NCI-H2081 treated with DMSO at 0.1 percent for 48 hours (cell line): ENCODE results near the gene CDSN.
"Not testable (repeated sequence)": the region's sequence is repeated elsewhere in the genome, so short reads cannot be mapped to it uniquely, and the experiment has no call there.

Source experiments
- DNase-seq: peaks from one replicate; lab custom pipeline; 2025; lab: John Stamatoyannopoulos, UW

CDSN gene, protein sequence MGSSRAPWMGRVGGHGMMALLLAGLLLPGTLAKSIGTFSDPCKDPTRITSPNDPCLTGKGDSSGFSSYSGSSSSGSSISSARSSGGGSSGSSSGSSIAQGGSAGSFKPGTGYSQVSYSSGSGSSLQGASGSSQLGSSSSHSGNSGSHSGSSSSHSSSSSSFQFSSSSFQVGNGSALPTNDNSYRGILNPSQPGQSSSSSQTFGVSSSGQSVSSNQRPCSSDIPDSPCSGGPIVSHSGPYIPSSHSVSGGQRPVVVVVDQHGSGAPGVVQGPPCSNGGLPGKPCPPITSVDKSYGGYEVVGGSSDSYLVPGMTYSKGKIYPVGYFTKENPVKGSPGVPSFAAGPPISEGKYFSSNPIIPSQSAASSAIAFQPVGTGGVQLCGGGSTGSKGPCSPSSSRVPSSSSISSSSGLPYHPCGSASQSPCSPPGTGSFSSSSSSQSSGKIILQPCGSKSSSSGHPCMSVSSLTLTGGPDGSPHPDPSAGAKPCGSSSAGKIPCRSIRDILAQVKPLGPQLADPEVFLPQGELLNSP

DNA sequence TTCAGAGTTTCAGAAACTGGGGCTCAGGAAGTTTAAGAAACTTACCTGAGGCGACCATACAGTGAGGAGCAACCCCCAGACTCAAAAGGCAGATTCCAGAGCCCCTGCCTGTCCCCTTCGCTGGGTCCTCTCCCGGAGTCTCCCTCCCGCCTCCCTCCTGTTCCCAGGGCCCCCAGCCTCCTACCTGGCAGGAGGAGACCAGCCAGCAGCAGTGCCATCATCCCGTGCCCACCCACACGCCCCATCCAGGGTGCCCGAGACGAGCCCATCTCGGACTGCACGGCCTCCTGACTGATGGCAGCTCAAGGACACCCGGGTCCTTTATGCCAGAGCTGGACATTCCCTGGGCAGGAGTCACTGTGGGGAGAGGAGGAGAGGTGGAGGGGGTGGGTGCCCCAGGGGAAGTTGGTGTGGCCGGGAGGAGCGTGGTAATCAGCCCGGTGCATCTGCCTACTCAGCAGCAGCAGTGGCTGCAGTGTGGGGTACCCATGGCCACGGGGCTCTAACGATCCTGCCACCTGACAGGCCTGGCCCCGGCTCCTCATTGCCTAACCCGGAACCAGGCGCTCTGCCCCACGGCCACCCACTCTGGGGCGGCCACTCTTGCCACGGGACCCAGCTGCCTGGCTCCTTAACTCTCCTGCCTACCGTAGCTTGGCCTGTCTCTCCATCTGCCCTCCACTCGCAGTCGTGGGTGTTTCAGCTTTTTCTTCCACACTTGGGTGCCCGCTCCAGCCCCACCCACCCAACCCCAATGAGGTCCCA is at the start of gene CDSN:
Gene CDSN (minus strand): TSS at position 296 of the 765 bp plus-strand sequence. CDS start 27 bp downstream, at position 269.
- DNase-seq: no peak

DNA sequence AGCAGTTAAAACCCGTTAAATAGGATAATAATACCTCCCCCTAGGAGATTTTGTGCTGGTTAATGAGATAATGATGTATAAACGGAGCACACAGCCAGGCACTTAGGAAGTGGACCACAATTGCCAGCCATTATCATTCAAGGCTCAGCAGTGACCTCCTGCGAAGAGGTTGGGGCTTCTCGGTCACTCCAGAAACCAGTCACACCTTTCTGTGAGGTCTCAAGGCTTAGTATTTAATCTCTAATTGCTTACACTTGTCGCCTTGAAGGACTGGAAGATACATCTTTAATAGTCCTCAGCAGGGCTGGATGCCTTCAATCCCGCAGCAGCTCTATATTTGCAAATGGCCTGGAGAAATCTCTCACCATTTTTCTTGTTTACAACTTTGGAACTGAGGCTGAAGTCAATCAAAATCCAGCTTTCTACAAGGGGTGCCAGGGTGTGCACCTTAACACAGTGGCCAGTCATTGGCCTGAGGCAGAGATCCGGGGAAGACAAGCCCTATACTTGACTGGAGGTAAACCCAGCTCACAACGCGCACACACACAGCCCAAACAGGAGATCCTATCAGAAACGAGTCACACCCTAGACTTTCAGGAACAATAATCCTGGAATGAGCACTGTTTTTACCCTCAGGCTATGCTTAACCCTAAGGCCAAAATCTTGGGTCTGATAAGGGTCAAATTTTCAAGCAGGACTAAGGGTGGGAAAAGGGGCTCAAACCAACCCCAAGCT is 49.0 kb upstream of the CDSN start:
- no peak for DNase-seq

DNA sequence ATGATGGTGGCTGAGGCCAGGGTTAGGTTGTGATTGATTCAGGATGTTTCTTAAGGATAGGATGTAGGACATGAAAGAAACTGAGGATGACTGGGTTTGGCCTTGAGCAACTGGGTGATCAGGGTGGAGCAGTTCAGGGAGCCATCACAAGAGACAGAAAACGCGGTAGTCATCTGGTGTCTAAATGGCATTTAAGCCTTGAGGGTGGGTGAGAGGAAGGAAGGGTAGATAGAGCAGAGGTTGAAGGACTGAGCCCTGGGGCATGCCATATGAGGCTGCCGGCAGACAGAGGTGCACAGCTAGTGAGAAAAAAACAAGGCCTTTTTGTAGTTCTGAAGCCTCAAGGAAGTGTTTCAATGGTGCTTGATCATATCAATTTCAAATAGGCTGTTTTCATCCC is 48.4 kb upstream of the CDSN start:
- no peak for DNase-seq

DNA sequence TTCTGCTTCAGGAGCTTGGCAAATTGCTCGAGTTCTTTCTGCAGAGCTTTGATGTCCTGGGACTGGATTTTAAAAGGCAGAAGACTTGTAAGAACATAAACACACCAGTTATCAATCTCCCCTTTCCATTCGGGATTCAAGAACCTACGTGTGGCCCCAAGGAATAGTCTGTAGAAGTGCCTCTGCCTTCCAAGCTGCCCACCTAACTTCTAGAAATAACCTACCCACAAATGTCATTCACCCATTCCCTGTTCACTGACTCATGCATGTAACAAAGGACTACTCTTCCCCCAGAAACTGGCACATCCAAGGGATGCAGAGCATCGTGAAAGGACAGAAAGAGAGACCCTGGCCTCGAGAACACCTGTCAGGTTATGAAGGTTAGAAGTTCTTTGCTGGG is 45.7 kb upstream of the CDSN start:
- no peak for DNase-seq

DNA sequence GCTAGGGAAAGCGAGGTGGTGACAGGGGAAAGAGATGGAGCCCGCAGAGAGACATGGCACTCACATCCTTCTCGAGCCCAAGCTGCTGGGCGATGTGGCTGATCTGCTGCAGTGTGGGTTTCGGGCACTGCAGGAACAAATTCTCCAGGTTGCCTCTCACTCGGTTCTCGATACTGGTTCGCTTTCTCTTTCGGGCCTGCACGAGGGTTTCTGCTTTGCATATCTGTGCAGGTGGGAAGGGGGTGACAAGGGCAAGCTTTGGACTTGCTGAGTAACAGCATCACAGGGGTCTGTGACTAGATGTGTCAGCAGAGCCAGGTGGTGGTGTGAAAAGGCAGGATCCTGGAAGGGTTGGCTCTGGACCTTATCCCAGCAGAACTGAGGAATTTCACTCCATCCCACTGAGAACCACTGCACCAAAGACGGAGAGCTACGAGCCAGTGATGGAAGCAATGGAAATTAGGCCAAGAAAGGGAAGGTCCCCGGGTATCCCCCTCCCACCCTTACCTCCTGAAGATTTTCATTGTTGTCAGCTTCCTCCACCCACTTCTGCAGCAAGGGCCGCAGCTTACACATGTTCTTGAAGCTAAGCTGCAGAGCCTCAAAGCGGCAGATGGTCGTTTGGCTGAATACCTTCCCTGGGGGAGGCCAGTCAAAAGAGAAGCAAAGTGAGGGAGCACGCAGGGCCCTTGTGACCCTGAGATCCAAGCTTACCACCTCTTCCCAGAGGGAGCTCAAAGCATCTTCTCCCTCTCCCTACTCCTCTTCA is 45.0 kb upstream of the CDSN start:
- DNase-seq: not testable (repeated sequence)

DNA sequence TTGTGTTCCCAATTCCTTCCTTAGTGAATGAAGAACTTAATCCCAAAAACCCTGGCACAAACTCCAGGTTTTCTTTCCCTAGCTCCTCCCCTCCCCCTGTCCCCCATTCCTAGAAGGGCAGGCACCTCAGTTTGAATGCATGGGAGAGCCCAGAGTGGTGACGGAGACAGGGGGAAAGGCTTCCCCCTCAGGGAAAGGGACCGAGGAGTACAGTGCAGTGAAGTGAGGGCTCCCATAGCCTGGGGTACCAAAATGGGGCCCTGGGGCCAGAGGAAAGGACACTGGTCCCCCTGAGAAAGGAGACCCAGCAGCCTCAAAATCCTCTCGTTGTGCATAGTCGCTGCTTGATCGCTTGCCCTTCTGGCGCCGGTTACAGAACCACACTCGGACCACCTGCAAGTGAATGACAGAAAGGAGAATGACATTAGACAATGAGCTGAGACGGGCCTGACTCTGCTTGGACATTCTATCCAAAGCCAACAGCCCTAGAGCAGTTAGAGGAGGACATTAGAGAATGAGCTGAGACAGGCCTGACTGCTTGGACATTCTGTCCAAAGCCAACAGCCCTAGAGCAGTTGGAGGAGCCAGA is 44.3 kb upstream of the CDSN start:
- not testable (repeated sequence) for DNase-seq

DNA sequence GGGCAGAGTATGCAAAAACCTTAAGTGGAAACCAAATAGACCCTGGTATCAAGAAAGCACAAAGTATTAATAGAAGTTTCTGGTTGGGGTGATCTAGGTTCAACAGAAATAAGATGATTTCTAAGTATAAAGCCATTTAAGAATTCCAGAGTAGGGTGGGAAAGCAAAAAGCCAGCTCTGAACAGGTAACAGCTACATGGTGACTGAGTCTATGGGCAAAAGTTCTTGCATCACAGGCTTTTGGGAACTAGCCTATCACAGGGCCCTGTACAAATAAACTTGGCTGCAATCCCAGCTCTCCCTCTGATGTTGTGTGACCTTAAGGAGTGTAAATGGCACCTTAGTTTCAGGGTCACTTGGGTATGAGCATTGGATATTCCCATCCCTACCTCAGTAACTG is 43.7 kb upstream of the CDSN start:
- no peak for DNase-seq

DNA sequence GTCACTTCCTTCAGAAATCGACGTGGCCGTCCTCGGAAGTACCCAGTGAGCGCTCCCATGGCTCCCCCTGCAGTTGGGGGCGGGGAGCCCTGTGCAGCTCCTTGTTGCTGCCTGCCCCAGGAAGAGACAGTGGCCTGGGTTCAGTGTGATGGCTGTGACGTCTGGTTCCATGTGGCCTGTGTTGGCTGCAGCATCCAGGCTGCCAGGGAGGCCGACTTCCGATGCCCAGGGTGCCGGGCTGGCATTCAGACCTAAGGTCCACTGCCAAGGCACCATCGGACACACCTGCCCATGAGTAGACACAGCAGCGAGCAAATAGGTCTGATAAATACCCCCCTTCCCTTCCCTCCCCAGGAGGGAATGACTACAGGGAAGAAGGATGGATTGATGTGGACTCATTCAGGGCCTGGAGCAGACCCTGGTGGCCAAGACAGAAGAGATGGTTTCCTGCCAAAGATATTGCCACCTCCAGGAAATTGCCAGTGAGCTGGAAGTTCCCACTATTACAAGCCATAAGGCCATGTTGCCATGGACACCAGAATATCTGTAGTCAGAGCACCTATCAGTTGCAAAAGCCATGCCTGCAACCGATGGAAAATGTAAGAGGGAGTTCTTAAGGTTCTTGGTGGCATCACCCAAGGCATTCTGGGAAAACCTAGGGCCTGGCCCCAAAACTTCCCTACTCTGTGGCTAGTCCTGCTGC is 42.4 kb upstream of the CDSN start:
- DNase-seq: no peak

DNA sequence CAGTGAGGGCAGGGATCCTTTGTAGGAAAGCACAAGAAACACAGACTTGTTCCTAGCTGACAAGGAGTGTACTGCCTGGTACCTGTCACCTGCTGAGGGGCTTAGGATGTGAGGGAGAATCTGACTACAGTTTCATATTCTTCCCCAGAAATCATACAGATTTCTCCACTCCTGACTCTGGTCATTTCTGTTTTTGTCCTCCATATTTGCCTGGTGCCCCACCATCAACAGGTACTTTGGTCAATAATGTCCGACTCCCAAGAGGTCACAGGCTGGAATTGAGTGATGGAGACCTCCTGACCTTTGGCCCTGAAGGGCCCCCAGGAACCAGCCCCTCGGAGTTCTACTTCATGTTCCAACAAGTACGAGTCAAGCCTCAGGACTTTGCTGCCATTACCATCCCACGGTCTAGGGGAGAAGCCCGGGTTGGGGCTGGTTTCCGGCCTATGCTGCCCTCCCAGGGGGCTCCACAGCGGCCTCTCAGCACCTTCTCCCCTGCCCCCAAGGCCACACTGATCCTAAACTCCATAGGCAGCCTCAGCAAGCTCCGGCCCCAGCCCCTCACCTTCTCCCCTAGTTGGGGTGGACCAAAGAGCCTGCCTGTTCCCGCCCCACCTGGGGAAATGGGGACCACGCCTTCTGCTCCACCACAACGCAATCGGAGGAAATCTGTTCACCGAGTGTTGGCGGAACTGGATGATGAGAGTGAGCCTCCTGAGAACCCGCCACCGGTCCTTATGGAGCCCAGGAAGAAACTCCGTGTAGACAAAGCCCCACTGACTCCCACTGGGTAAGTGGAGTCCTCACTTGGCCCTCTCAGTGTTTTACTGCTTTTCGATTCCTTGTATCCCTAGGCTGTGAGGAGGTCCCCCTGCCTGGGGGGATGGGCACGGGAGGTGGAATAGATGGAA is 41.2 kb upstream of the CDSN start:
- no peak for DNase-seq

DNA sequence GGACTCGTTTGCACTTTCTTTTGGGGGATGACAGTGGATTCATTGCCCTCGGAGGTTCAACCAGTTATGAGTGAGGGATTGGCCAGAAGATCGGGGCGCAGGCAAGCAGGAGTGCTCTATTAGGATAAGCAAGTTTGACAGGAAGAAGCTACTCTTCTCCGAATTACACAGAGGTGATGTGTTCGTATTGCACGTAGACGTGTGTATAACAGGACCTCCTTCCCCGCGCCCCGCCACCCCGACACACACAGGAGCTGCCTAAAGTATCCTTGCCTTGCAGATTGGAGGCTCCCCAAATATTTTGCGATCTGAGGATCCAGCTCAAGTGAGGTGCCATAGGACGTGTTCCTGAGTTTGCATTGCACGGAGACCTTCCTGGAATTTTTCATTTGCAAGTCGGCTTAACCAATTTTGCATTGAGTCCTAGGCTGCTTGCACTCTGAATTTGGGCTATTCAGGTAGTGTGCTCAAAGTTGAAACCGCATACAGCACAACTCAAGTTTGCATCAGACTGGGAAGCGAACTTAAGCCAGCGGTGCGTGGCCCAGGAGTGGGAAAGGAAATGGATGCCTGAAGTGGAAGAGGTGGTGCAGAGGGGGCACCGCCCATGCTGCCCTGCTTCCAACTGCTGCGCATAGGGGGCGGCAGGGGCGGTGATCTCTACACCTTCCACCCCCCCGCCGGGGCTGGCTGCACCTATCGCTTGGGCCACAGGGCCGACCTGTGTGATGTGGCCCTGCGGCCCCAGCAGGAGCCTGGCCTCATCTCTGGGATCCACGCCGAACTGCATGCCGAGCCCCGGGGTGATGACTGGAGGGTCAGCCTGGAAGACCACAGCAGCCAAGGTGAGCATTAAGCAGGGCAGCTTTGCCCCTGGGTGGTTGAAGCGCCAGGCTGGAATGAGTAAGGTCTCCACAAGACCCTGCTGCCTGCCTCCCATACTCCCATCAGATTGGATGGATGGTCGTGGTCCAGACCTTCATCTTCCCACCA is 38.9 kb upstream of the CDSN start:
- DNase-seq: no peak

DNA sequence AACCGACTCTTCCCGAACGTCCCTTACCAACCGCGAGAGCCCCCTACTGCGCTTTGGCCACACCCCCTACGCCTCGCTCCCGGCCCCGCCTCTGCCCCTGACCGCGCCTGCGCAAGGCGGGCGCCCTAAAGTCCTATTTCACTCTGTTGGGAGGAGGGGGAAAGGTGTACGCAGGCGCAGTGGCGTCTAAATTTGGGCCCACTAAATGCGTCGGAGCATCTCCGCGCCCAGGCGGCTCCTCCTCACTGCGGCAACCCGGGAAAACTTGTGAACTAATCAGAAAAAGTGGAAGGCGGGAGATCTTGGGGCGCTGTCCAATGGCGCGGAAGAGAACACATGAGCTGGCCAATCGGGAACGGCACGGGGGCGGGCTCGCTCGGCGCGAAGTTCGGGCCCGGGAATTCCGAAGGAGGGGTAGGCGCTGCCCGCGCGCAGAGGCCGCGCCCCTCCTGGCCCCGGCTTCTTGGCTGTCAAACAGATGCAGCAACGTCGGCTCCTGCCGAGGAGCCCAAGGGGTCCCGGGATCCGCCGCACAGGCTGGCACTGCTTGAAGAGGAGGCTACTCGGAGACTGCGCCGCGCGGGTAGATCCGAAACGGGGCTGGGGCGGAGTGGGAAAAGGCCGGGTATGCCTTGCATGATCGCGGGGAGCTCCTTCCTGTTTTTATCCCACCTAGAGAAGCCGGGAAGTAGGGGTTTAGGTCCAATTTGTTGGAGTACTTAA is 38.1 kb upstream of the CDSN start, which contains the start of gene TCF19:
Gene TCF19 (plus strand): TSS at position 450 of the 723 bp plus-strand sequence. CDS start 881 bp downstream, outside the sequence.
- DNase-seq: peak; percentile 94

DNA sequence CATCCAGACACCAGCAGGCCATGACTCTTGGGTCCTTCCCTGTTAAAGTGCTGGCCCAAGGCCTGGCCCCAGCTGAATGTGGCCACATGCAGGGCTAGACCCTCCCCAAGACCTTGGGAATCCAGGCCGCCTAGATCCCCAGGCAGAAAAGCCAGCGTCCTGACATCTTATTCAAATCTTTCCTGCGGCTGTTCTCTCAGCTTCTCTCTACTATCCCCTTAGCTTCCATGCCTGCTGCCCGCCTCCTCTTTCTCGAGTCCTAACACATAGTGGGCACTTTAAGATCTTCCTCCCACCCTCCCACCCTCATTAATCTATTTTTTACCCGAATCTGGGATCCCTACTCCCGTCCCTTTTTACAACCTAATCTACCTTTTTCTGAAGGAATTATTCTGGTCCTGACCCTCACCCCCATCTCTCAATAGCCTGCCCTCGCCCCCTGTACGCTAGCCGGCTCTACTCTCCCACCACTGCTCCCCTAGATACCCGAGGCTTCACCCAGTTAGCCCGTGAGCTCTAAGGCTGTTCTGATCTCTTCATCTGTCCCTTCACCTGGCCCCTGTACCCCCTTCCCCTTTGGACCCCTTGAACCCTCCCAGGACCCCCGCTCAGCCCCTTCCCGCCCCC is 37.4 kb upstream of the CDSN start, which contains the start of gene CCHCR1:
Gene CCHCR1 (minus strand): TSS at position 290 of the 627 bp plus-strand sequence. CDS start 202 bp downstream, at position 88.
- no peak for DNase-seq

DNA sequence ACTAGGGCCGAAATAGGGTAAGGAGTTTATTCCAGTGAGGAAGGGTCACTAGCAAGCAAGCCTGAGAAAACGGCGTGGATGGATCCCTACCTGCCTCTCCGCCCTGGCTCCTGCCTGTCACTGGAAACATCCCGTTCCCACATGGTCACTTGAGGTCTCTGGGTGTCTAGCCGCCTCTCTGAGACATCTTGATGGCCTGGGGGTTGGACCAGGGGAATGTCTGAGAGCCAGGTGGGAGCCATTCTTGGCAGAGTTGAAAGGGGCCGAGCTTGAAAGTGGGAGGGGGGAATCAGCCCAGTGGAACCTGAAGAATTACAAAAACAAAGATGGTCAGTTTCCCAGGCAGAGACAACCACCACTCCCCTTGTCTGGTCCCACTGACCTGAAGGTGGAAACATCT is 36.4 kb upstream of the CDSN start:
- DNase-seq: no peak

DNA sequence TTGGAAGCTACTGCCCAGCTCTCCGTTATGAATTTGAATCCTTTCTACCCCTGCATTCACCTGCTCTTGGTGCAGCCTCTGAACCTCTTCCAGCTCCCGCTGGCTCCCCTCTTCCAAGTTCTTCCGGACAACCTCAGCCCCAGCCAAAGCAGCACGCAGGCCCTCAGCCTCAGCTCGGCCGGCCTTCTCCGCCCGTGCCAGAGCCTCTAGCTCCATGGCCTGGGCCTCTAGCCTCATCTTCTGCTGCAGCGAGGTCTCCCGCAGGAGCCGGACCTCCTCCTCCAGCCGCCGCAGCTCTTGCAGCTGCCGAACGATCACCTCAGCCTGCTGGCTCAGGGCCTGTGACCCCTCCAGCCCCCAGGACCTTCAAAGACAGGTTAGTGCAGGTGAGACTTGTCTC is 34.2 kb upstream of the CDSN start:
- DNase-seq: no peak

DNA sequence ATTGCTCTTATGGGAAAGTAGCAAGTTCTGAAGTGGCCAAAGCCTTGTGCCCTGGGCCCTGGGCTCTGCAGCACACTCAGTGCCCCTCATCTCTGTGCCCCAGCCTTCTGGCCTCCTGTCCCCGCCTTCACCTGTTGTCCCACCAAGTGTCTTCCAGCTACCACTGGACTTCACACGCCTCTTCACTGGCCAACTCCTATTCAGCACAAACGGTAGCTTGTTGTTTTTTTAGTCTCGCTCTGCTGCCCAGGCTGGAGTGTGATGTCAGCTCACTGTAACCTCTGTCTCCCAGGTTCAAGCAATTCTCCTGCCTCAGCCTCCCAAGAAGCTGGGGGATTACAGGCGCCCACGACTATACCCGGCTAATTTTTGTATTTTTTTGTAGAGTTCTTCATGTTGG is 32.5 kb upstream of the CDSN start:
- no peak for DNase-seq

DNA sequence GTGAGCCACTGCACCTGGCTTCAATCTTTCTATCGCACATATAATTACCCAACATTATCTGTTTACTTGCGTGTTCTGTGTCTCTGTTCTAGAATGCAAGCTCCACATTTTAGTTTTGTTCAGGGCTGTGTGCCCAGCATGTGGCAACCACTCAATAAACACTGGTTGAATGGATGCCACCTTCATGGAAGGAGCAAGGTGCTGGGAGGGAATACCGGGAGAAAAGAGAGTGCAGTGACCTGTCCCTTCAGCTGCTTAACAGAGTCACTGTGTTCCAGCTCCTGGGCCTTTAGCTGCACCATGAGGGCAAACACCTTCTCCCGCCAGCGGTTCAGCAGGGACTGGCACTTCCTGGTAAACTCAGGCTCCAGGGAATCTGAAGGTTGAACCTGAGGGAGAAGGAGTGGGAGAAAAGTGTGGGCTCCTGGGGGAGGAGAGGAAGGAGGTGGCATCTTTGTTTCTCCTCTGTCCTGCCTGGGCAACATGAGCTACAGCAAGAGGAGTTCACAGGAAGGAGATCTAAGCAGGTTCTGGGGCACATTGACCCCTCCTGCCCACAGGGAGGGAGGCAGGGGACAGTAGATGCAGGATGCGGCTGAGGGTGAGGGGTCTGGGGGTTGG is 29.7 kb upstream of the CDSN start:
- DNase-seq: no peak
